Anterior cingulate cortex (tissue), 58 donors: Measurements from ENCODE around the gene SLCO1B3.

Source experiments
- DNase-seq, 58 donors: peaks; one replicate each; lab custom pipeline; 2025; lab: John Stamatoyannopoulos, UW

The SLCO1B3 gene

DNA sequence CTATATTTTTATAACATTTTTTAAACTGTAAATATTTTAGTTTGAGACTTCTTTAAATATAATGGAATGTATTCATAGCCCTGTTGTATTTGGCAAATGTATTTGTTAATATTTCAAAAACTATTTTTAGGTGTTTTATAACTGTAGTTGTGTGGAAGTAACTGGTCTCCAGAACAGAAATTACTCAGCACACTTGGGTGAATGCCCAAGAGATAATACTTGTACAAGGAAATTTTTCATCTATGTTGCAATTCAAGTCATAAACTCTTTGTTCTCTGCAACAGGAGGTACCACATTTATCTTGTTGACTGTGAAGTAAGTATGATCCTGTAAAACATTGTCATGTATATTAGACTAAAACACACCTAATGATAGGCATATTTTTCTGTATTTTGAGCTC lies 72.8 kb downstream of the SLCO1B3 start:
- DNase-seq = no peak

DNA sequence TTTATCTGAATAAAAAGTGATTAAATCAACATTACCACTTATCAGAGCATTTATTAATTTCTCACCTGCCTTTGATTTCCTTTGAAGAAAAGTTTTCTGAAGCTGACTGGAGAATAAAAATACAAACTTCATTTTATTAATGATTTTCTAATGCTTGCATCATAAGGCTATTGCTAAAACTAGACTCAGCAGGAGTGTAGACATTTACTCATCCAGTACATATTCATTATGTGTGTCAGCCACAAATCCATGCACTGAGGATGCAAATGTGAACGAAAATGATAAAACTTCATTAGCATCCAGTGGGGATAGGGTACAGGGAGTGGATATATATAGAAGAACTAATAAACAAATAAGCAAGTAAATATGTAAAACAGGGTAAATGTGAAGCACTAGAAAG lies 74.6 kb downstream of the SLCO1B3 start:
- no peak for DNase-seq

DNA sequence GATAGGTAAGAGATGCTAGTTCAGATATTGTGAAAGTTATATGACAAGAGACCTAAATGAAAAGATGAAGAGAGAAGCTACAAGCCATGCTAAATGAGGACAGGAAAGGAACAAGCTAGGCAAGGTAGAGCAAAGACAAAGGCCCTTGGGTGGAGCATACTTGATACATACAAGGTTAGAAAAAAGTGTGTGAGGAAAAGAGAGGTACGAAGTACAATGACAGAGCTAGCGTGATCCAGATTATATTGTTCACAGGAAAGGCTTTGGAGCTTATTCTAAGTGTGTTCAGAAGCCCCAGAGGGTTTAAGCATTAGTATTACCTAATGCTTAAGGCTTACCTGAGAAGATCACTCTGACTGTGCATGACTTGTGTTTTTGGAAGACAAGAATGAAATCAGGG lies 75.0 kb downstream of the SLCO1B3 start:
- DNase-seq = no peak

DNA sequence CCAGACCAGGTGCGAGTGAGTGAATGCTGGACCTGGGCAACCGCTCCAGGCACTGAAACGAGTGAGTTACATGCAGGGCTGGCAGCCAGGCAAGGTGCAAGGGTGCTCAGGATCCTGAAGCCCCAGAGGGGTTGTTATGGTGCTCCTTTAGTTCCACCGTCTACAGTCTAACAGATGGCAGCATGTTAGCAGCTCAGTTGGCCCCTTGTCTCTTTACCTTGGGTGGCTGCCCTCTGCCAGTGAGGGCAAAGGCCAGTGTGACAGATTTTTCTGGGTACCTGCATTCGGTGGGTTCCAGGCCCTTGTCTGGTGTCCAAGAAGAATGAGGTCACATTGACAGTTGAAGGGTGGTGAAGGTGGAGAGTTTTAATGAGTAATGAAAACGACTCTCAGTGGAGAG lies 106.8 kb downstream of the SLCO1B3 start:
- no peak for DNase-seq

DNA sequence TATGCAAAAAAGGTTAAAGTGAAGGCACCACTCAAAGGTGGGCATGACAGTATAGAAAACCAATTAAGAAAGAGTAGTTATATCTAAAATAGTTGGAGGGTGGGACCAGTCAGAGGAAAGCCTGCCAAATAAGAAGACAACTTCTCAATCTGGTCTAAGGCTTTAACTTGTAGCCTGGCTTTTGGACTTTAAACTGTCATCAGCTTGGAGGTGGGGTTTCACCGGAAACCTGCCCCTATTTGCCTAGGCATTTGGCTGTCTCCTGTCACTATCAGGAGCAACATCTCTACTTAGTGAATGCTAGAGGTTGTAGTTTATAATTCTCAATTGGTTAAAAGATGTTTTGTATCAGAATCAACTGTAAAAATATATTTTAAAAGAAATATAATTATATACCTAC lies 107.3 kb downstream of the SLCO1B3 start:
- no peak for DNase-seq

DNA sequence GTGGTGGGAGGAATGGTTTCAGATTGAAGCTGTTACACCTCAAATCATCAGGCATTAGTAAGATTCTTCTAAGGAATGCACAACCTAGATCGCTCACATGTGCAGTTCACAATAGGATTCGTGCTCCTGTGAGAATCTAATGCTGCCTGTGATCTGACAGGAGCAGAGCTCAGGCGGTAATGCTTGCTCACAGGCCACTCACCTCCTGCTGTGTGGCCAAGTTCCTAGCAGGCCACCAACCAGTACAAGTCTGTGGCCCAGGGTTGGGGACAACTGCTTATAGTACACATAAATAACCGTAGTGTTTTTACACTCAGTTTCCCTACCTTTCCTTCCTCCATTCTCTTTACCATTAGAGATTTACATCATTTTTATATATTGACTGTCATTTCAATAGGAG lies 121.4 kb downstream of the SLCO1B3 start:
- no peak for DNase-seq

DNA sequence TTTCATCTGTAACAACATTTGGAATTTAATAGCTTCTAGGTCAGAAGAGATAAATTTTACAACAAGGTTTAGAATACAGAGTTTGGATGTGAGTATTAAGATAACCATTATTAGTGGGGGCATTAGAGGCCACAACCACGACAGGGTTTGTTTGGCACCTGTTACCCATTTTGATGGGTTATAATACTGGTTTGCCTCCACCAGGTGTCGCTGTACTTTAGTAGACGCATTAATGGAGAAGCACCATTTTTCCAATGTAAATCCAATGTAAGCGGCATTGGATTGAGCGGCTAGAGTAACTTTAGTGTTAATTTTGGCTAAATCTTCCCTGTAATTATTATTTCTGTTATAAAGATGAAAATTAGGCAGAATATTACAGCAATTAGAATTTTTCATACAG lies 136.2 kb downstream of the SLCO1B3 start:
- DNase-seq = no peak

DNA sequence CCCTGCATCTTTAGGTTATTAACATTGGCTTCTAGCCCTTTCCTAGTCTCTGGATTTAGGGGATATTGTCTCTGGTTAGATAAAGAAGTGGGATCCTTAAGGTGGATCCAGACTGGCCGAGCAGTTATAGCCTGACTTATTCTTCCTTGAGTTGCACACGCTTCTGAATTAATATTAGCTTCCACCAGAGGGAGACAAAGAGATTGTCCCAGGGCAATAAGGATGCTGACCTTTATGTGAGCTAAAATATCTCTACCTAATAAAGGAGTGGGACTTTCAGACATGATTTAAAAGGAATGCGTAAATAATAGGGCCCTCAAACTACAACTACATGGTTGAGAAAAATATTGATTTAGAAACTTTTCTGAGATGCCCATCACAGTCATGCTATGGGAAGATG lies 139.7 kb downstream of the SLCO1B3 start:
- no peak for DNase-seq

DNA sequence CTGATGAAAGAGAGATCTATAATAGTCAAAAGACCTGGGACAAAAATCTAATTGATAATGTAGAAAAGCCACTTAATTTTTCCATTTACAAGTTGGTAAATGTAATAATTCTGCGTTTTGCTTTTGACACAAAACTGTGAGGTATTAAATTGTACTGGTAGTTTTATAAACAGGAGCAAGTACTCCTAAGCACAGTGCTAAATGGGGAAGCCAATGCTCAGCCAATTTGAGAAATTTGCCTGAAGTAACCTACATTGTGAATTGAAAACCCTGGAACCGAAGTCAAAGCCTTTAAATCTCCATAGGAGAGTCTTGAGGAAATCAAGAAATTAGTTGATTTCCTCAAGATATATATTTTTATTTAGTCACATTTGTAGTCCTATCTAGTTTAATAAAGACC lies 152.8 kb downstream of the SLCO1B3 start:
- no peak for DNase-seq

DNA sequence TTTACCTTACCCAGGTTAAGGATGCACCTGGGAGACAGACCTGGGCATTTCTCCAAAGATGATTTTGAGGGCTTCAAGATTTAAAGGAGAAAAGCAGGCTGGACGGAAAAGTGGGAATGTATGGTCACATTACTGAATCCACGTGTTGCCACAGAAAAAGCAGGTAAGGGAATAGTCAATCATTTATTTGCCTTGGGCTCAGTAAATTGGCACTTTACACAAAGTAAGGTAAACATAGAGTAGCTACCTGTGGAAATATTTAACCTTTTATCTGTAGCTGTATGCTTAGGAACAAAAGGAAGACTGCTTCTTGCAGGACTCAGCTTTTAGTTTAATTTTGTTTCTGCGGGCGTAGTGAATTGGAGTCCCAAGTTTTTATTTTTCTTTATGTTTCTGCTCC lies 153.3 kb downstream of the SLCO1B3 start:
- no peak for DNase-seq
